Left ventricle myocardium inferior (tissue), 1 donor: Measurements from ENCODE around the gene BMPR2. TPM values are rescaled to one million over a fixed set of nuclear protein-coding genes. Genes with fewer than 3 reads are reported as not detected.

Experiments used
- DNase-seq: peaks from one replicate; pipeline ENCODE4 v3.0.0-alpha.2; 2020
- H3K27ac ChIP-seq: fragments of 200-600 bp; replicated peaks from 2 replicates; pipeline ENCODE4 v1.8.0; 2021
- H3K27me3 ChIP-seq: fragments of 200-600 bp; 2 replicates; pipeline ENCODE4 v1.8.0; 2021; ENCODE audit warnings: low read depth
- H3K36me3 ChIP-seq: fragments of 200-600 bp; 2 replicates; pipeline ENCODE4 v1.8.0; 2021
- H3K4me1 ChIP-seq: fragments of 200-600 bp; 2 replicates; pipeline ENCODE4 v1.8.0; 2021
- H3K4me3 ChIP-seq: fragments of 200-600 bp; 2 replicates; pipeline ENCODE4 v1.8.0; 2021; ENCODE audit warnings: mild to moderate bottlenecking, moderate library complexity
- H3K9me3 ChIP-seq: fragments of 200-600 bp; replicated peaks from 2 replicates; pipeline ENCODE4 v1.8.0; 2021
- CTCF ChIP-seq: fragments of 200-600 bp; IDR thresholded peaks from 2 replicates; pipeline ENCODE4 v1.8.0; 2021; ENCODE audit warnings: antibody characterized with exemption, mild to moderate bottlenecking, borderline replicate concordance
- intact Hi-C: fragments of 100-400 bp; cut with micrococcal nuclease; formaldehyde crosslinking; loops from one replicate; pipeline ENCODE4 v1.11.0; 2022
- total RNA-seq: library from RNA; stranded (reverse); fragmentation: NEBNext Ultra II Directional; extraction: Animal tissue kit (Norgen Biotek cat#: 25700); gene quantifications from one replicate; pipeline ENCODE4 v1.2.1, GENCODE V29; 2021
- donor health status: DM: no; HTN: yes; CAD: no; lungs with severe emphysema.

BMPR2 gene
- total RNA-seq, 1 donor from 2014 or later, result 51.7 TPM

GRCh38 chr2:202460119-202460518, 84.0 kb downstream of the BMPR2 start:
- Histone ChIP-seq H3K9me3 (no peaks in the 10 kb centered on the region), H3K27ac (no peak overlapping the region), H3K36me3 (peaks cover 12% of the 10 kb centered on the region), H3K4me3 (no peak overlapping the region), H3K27me3 (no peaks in the 10 kb centered on the region), H3K4me1 (peaks cover 8% of the 10 kb centered on the region)
- intact Hi-C loops, result no loop called here
- DNase-seq, result no peak
- TF ChIP-seq CTCF, result no peak

- intact Hi-C loops, result no loop called here
- Histone ChIP-seq H3K36me3 (no peaks in the 10 kb centered on the region), H3K27ac (peak overlapping the region; percentile 11), H3K4me3 (no peak overlapping the region), H3K27me3 (no peaks in the 10 kb centered on the region), H3K9me3 (no peaks in the 10 kb centered on the region), H3K4me1 (peaks cover 12% of the 10 kb centered on the region)
- no peak for TF ChIP-seq CTCF
- DNase-seq, result no peak
These were observed 103.0 kb downstream of the BMPR2 start for GRCh38 chr2:202479090-202479489.

GRCh38 chr2:202479610-202480009, 103.5 kb downstream of the BMPR2 start:
- peaks cover 12% of the 10 kb centered on the region for H3K4me1 ChIP-seq
- no peaks in the 10 kb centered on the region for H3K9me3 ChIP-seq
- no peak overlapping the region for H3K27ac ChIP-seq
- H3K4me3 ChIP-seq, result no peak overlapping the region
- intact Hi-C loops, result no loop called here
- no peak for DNase-seq
- no peak for TF ChIP-seq CTCF
- no peaks in the 10 kb centered on the region for H3K36me3 ChIP-seq
- no peaks in the 10 kb centered on the region for H3K27me3 ChIP-seq

- H3K9me3 ChIP-seq, result no peaks in the 10 kb centered on the region
- H3K27ac ChIP-seq, result no peak overlapping the region
- H3K36me3 ChIP-seq, result no peaks in the 10 kb centered on the region
- no peak for TF ChIP-seq CTCF
- intact Hi-C loops, result no loop called here
- H3K4me3 ChIP-seq, result no peak overlapping the region
- H3K4me1 ChIP-seq, result peaks cover 19% of the 10 kb centered on the region
- no peak for DNase-seq
- no peaks in the 10 kb centered on the region for H3K27me3 ChIP-seq
These were observed 110.2 kb downstream of the BMPR2 start for GRCh38 chr2:202486351-202486750.

GRCh38 chr2:202488671-202489070, 112.5 kb downstream of the BMPR2 start:
- no peaks in the 10 kb centered on the region for H3K27me3 ChIP-seq
- no peak for TF ChIP-seq CTCF
- H3K36me3 ChIP-seq, result no peaks in the 10 kb centered on the region
- no peak overlapping the region for H3K4me3 ChIP-seq
- H3K27ac ChIP-seq, result no peak overlapping the region
- H3K9me3 ChIP-seq, result no peaks in the 10 kb centered on the region
- H3K4me1 ChIP-seq, result peaks cover 42% of the 10 kb centered on the region
- intact Hi-C loops, result no loop called here
- no peak for DNase-seq

GRCh38 chr2:202490479-202490878, 114.4 kb downstream of the BMPR2 start:
- Histone ChIP-seq H3K4me3 (no peak overlapping the region), H3K9me3 (no peaks in the 10 kb centered on the region), H3K27ac (peak overlapping the region; percentile 42), H3K36me3 (no peaks in the 10 kb centered on the region), H3K4me1 (peaks cover 51% of the 10 kb centered on the region), H3K27me3 (no peaks in the 10 kb centered on the region)
- intact Hi-C loops, result no loop called here
- TF ChIP-seq CTCF, result no peak
- DNase-seq, result no peak
